ENCODE data around the gene ADAP1. TPM values are rescaled to one million over a fixed set of nuclear protein-coding genes. Genes with fewer than 3 reads are reported as not detected.

Gene ADAP1
- total RNA-seq, 1 donor from 2014 or later = 0.30 TPM

GRCh38 chr7:879093-879492 lies 75.4 kb downstream of the ADAP1 start:
- no peak for DNase-seq (ENCODE audit: low spot score)
- no peaks in the 10 kb centered on the region for H3K9me3 Mint-ChIP-seq
- peaks cover 9% of the 10 kb centered on the region for H3K4me1 Mint-ChIP-seq
- Histone ChIP-seq H3K36me3 (no peaks in the 10 kb centered on the region), H3K4me2 (peak overlapping the region; percentile 93), H3K9ac (no peak overlapping the region), H3F3A (ENCODE audit: low read depth) (peaks cover 19% of the 10 kb centered on the region), H3K9me3 (ENCODE audit: low read depth) (no peaks in the 10 kb centered on the region), H4K20me1 (ENCODE audit: low read depth) (peaks cover 64% of the 10 kb centered on the region), H3K4me1 (peaks cover 9% of the 10 kb centered on the region), H3K79me2 (ENCODE audit: low read depth) (peaks cover 74% of the 10 kb centered on the region), H3K27ac (no peak overlapping the region), H3K4me3 (no peak overlapping the region), H2AFZ (replicated peaks) (no peak overlapping the region), H3K27me3 (no peaks in the 10 kb centered on the region)
- H3K27me3 Mint-ChIP-seq (ENCODE audit: insufficient read depth, low read depth) = peaks cover 4% of the 10 kb centered on the region
- peaks cover 11% of the 10 kb centered on the region for H3K36me3 Mint-ChIP-seq
- peak overlapping the region; percentile 69 for H3K4me3 Mint-ChIP-seq
- no peak overlapping the region for H3K27ac Mint-ChIP-seq
- TF ChIP-seq EZH2 (IDR thresholded peaks at IDR 0.05) (no peak), EZH2phosphoT487 (IDR thresholded peaks at IDR 0.05) (no peak), CTCF (IDR thresholded peaks at IDR 0.05) (no peak)

- Histone ChIP-seq H3K4me3 (peak overlapping the region; percentile 95), H2AFZ (replicated peaks) (no peak overlapping the region), H3K27ac (no peak overlapping the region), H4K20me1 (ENCODE audit: low read depth) (peaks cover 49% of the 10 kb centered on the region), H3K36me3 (no peaks in the 10 kb centered on the region), H3K9ac (peak overlapping the region; percentile 78), H3K9me3 (ENCODE audit: low read depth) (no peaks in the 10 kb centered on the region), H3K27me3 (no peaks in the 10 kb centered on the region), H3K4me2 (peak overlapping the region; percentile 93), H3K4me1 (peaks cover 9% of the 10 kb centered on the region), H3F3A (ENCODE audit: low read depth) (peaks cover 33% of the 10 kb centered on the region), H3K79me2 (ENCODE audit: low read depth) (peaks cover 58% of the 10 kb centered on the region)
- Mint-ChIP-seq H3K4me1 (peaks cover 15% of the 10 kb centered on the region), H3K9me3 (no peaks in the 10 kb centered on the region), H3K27ac (no peak overlapping the region), H3K36me3 (peaks cover 21% of the 10 kb centered on the region), H3K4me3 (peak overlapping the region; percentile 93), H3K27me3 (ENCODE audit: insufficient read depth, low read depth) (peaks cover 4% of the 10 kb centered on the region)
- TF ChIP-seq EZH2 (IDR thresholded peaks at IDR 0.05) = no peak
- peak; percentile 21 for DNase-seq (ENCODE audit: low spot score)
Observed at GRCh38 chr7:877312-878232, 76.9 kb downstream of the ADAP1 start.

GRCh38 chr7:876972-877311 lies 77.5 kb downstream of the ADAP1 start:
- Histone ChIP-seq H3K36me3 (no peaks in the 10 kb centered on the region), H3K4me1 (peaks cover 9% of the 10 kb centered on the region), H3K4me3 (peak overlapping the region; percentile 95), H3K9me3 (ENCODE audit: low read depth) (no peaks in the 10 kb centered on the region), H2AFZ (replicated peaks) (no peak overlapping the region), H3K27me3 (no peaks in the 10 kb centered on the region), H3K79me2 (ENCODE audit: low read depth) (peaks cover 52% of the 10 kb centered on the region), H3K9ac (peak overlapping the region; percentile 78), H3F3A (ENCODE audit: low read depth) (peaks cover 36% of the 10 kb centered on the region), H3K27ac (peak overlapping the region; percentile 10), H3K4me2 (peak overlapping the region; percentile 93), H4K20me1 (ENCODE audit: low read depth) (peaks cover 43% of the 10 kb centered on the region)
- Mint-ChIP-seq H3K27ac (peak overlapping the region; percentile 37), H3K27me3 (ENCODE audit: insufficient read depth, low read depth) (peaks cover 4% of the 10 kb centered on the region), H3K9me3 (no peaks in the 10 kb centered on the region), H3K4me3 (peak overlapping the region; percentile 93), H3K4me1 (peaks cover 15% of the 10 kb centered on the region), H3K36me3 (peaks cover 20% of the 10 kb centered on the region)
- no peak for DNase-seq (ENCODE audit: low spot score)
- TF ChIP-seq EZH2phosphoT487 (IDR thresholded peaks at IDR 0.05) (no peak), CTCF (IDR thresholded peaks at IDR 0.05) (no peak), EZH2 (IDR thresholded peaks at IDR 0.05) (no peak)
